A673 (cell line): Measurements from ENCODE around the gene RNGTT.

ENCODE experiments used
- EZH2 ChIP-seq: fragments of 200-600 bp; sonication (generic); IDR thresholded peaks from 2 replicates; pipeline ENCODE4 v1.6.1; 2017; ENCODE audit warnings: borderline replicate concordance, low read depth, mild to moderate bottlenecking, mixed read lengths, antibody characterized with exemption, low read length; ENCODE audit not compliant: poor library complexity, severe bottlenecking
- TF ChIP-seq, protein P1 (sequence below): fragments of 300-800, 200-600 bp; sonication (generic); conservative IDR thresholded peaks from 2 replicates; pipeline ENCODE4 v1.5.1; 2017; ENCODE audit warnings: low read depth, mild to moderate bottlenecking, antibody characterized with exemption, low read length, moderate library complexity, mixed read lengths

DNA sequence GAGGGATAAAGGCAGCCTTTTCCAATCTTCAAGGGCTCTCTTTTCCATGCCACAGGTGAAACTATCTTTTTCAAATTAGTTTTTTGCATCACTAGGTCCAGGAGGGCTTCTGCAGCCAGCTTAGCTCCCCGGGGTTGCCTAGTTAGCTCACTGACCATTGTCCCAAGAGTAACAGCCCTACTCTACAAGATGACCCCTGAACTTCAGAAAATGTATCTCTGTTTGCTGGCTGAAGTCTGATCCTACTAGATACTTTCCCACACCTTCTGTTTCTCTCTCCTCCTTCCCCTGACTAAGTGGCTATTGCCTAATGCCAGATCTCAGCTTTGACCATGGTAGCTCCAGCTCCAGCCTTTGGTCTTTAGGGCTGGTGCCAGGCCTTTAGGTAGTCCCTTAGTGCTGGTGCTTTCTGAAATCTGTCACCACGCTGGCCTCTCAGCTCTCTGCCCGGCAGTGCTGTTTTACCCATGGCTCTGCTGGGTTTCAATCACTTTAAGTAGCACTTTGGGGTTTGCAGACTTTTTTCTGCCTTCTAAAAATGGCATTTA, 255.1 kb downstream of the RNGTT start:
- TF ChIP-seq EZH2: no peak
- TF ChIP-seq, protein P1, sequence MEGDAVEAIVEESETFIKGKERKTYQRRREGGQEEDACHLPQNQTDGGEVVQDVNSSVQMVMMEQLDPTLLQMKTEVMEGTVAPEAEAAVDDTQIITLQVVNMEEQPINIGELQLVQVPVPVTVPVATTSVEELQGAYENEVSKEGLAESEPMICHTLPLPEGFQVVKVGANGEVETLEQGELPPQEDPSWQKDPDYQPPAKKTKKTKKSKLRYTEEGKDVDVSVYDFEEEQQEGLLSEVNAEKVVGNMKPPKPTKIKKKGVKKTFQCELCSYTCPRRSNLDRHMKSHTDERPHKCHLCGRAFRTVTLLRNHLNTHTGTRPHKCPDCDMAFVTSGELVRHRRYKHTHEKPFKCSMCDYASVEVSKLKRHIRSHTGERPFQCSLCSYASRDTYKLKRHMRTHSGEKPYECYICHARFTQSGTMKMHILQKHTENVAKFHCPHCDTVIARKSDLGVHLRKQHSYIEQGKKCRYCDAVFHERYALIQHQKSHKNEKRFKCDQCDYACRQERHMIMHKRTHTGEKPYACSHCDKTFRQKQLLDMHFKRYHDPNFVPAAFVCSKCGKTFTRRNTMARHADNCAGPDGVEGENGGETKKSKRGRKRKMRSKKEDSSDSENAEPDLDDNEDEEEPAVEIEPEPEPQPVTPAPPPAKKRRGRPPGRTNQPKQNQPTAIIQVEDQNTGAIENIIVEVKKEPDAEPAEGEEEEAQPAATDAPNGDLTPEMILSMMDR: no peak
